ENCODE measurements around the gene TMPRSS9.

DNA sequence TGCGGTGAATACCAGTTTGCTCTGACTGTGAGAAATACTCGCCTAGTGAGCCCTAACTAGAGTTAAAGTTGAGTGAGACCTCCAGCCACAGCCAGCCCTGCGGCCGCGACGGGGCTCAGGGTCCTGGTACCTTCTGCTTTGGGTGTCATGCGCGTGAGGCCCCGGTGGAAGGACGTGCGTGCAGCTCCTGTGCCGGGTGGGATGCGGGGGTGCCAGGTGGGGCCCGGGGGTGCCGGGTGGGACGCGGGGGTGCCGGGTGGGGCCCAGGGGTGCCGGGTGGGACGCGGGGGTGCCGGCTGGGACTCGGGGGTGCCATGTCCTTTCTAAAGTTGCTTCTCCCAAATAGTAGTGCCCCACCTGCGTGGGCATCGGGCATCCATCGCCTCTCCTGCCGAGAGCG, 8.5 kb upstream of the TMPRSS9 start:
- TF ChIP-seq, protein P1, sequence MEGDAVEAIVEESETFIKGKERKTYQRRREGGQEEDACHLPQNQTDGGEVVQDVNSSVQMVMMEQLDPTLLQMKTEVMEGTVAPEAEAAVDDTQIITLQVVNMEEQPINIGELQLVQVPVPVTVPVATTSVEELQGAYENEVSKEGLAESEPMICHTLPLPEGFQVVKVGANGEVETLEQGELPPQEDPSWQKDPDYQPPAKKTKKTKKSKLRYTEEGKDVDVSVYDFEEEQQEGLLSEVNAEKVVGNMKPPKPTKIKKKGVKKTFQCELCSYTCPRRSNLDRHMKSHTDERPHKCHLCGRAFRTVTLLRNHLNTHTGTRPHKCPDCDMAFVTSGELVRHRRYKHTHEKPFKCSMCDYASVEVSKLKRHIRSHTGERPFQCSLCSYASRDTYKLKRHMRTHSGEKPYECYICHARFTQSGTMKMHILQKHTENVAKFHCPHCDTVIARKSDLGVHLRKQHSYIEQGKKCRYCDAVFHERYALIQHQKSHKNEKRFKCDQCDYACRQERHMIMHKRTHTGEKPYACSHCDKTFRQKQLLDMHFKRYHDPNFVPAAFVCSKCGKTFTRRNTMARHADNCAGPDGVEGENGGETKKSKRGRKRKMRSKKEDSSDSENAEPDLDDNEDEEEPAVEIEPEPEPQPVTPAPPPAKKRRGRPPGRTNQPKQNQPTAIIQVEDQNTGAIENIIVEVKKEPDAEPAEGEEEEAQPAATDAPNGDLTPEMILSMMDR (IDR thresholded peaks at IDR 0.05): no peak
- TF ChIP-seq POLR2A (IDR thresholded peaks at IDR 0.05): no peak
